Activated T-cell treated with anti-CD3 and anti-CD28 coated beads for 4 hours (primary cell): ENCODE results near the gene PAPSS2.
"Not testable (repeated sequence)": the region's sequence is repeated elsewhere in the genome, so short reads cannot be mapped to it uniquely, and the experiment has no call there.

ENCODE experiments used
- DNase-seq: peaks from one replicate; pipeline ENCODE4 v3.0.0-alpha.2; 2020

Gene PAPSS2

DNA sequence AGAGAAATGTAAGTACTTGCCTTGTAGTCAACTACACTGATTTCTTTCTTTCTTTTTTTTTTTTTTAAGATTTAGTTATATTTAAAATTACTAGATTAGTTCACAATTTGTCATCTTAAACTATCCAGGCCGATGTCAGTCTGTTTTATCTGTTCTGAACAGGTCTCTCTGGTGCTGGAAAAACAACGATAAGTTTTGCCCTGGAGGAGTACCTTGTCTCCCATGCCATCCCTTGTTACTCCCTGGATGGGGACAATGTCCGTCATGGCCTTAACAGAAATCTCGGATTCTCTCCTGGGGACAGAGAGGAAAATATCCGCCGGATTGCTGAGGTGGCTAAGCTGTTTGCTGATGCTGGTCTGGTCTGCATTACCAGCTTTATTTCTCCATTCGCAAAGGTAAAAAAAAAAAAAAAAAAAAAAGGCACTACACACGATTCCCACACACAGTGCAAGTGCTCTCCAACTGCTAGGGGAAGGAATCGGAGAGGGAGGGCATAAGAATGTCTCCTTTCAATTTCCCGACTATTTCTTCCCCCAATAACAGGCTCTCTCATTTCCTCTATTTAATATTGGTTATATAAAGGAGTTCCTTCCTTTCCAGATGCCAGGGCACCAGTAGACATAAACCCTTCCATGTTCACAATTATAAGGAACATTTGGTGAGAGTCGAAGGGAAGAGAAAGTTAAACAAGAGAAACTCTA lies 53.4 kb downstream of the PAPSS2 start:
- no peak for DNase-seq

DNA sequence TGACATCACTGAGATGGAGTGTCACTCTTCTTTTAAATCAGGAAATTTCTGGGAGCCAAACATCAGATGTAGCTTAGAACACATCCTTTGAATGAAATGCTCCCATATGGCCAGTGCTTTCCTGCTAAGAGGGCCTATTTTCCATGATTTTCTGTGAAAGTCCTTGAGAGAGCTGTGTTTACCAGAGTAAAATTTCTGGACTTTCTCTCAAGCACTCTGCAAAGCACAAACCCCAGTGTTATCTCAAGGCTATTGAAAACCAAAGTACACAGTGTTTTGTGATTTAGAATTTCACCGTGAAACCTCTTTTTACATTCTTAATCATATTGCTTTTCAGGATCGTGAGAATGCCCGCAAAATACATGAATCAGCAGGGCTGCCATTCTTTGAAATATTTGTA lies 54.0 kb downstream of the PAPSS2 start:
- no peak for DNase-seq

DNA sequence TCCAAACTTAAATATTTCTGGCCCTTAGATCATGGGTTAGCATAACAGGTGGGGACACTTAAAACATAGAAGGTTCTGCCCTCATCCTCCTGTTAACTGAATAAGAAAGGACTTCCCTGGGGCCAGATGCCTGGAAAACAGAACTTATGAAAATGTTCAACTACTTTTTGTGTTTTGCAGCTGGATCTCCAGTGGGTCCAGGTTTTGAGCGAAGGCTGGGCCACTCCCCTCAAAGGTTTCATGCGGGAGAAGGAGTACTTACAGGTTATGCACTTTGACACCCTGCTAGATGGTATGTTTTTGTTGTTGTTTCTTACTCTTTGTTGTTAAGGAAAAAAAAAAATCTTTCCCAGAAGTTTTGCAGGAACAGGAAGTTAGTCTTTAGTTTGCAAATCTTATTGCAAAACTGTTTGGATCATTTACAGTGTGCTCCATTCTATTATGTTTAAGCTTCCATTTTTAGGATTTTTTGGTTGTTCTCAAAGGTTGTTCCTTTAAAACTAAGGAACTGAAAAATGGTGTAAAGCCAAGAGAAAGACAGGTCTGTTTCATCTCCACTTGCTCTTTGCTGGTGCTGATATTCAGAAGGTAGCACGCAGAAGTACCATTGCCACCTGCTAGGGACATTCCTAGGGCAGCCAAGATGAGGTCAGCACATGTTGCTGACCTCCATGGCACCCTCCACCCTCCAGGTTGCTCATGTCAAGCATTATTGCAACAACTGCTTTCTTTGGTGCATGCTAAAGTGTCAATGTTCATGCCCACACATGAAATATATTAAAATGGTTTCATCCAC lies 56.1 kb downstream of the PAPSS2 start:
- DNase-seq: no peak

DNA sequence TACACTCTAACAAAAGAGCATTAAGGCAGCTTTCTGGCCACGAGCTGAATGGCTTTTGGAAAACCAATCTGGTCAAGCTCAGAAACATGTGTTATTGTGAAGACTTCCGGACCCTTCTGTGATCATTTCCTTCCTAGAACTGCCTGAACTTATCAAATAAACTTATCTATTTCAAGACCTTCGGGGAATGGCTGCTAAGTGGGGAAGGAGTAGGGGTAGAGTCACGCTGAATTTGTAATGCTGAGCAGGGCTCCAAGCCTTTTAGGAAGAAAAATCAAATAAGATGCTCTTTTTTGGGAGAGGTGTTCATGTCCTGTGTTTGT lies 56.6 kb downstream of the PAPSS2 start:
- DNase-seq: no peak

DNA sequence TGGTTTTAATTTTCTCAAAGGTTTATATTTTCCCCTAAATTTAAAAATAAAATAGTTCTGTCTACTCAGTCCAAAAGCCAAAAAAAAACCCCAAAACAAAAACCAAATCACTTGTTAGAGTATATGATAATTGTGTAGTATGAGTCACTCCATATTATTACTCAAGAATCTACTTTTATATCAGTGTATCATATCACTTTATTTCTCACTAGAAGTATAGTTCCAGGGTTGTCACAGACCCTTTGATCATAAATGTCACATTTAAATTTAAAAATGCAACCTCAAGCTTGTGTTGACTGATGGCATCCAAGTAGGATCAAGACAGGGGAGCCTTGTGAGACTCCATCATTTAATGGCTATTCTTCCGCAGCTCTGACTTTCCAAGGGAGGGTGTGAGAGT lies 61.0 kb downstream of the PAPSS2 start:
- DNase-seq: no peak

DNA sequence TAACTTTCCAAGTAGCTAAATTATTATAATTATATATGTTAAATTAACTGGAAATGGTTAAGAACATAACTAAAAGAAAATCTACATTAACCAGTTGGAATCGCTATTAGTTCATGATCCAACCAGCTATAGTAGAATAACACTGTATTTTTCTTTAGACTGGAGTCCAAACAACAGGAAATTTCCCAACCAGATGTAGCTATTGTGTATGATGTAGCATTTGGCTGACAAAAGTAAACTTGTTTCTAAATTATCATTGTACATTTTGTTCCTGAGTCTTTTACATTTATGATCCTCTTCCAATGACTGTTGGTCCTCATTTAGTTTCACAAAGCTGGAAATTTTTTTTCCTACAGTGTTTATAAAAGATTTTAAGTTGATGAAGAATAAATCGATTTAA lies 62.1 kb downstream of the PAPSS2 start:
- DNase-seq: no peak

DNA sequence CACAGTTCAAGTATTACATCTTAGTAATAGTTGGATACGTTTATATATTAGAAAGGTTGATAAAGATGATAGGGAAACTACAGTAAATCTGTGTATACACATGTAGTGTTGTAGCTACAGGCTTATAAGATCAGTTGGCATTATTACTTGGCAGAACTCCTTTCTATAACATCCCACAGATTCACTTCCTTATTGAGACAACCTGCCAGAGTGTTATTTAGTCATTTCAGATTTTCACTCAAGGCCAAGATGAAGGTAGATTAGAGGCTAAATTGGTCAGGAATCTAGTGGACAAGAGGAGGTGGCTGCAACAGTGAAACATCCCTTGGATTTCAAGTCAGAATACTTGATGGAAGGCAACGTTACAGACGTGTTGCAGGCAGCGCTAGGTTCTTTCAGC lies 63.0 kb downstream of the PAPSS2 start:
- DNase-seq: no peak

DNA sequence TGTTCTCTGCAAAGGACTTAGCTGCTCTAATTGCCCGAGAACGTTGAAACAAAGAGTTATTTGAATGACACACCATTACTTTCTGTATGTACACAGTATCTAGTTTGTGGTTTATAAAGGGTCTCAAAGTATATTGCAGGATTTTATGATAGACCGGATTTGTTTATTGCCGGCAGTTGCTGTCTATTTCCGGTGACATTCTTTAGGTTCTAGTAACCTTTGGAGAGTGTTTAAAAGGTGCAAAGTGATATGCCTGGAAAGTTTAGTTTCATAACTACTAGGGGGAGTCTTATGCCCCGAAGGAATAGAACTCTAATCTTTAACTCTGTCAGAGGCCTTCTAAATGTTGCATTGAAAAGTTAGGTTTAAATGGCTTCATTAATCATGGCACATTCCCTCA lies 63.8 kb downstream of the PAPSS2 start:
- DNase-seq: no peak

DNA sequence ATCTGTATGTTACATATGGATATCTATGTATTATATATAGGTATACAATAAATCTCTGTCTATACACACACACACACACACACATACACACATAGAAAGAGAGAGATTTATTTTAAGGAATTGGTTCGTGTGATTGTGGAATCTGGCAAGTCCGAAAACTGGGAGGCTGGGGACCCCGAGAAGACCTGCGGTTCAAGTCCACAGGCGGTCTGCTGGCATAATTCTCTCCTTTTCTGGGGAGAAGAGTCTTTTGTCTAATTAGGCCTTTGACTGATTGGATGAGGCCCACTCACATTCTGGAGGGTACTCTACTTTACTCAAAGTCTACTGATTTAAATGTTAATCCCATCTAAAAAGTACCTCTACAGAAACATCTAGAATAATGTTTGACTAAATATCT lies 65.1 kb downstream of the PAPSS2 start:
- DNase-seq: no peak

DNA sequence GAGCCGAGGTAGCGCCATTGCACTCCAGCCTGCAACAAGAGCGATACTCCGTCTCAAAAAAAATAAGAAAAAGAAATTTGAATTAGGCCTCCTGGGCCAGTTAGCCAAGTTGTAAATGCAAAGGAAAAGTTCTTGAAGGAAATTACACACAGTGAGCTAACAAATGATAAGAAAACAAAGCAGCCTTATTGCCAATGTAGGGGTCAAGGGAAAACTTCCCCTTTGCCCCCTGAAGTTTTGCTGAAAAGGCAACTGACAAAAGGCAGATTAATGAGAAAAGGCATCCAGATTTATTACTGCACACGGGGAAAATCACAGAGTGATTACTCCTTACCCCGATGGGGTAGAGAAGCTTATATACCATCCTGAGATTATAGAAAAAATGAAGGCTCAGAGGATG lies 70.3 kb downstream of the PAPSS2 start:
- DNase-seq: no peak

DNA sequence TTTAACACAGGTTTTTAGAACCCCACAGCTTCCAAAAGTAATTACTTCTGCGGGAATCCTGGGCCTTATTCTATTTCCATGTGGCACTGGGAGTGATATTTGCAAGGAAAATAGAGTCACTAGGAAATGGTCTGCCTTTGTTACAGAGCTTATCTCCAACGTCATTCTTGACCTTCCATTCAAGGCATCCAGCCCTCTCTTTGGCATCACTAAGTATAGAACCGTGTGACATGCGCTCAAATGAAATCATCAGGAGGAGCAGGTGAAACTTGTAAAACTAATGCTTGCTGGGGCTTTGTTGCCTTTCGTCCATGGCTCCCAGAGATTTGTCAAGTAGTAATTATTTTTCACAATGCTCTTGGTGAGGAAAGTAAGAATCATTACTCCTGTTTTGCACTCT lies 73.4 kb downstream of the PAPSS2 start:
- DNase-seq: no peak

DNA sequence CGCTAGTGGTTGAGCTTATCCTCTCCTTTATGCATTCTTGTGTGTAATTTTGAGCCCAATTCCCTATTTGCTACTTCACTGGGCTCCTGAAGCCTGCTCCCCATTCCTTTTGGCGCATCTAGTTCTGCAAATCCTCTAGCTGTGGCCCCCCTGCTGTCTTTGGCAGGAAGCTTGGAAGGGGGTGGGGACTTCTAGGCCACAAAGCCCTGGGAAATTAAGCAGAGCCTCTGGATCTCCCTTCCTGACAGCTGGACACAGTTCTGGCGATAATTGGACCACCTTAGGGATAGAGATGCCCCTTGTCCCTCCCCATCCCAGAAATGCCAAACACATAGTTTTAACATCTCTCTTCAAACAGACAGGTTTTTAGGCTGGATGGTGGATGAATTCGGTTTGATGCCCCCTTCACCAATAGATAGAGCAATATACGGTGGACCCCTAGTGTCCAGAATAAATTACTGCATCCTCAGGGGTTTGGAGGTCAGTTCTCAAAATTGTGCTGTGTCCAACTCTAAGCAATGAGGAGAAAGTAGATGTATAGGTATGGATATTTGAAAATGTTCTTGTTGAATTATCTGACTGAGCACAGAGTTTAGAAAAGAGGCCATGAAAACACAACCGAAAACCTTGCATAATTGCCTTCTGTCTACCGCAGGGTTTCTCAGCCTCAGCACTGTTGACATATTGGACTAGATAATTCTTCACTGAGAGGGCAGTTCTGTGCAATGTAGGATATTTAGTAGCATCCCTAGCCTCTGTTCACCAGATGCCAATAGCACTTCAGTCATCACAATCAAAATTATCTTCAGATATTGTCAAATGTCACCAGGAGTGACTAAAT lies 75.5 kb downstream of the PAPSS2 start:
- no peak for DNase-seq

DNA sequence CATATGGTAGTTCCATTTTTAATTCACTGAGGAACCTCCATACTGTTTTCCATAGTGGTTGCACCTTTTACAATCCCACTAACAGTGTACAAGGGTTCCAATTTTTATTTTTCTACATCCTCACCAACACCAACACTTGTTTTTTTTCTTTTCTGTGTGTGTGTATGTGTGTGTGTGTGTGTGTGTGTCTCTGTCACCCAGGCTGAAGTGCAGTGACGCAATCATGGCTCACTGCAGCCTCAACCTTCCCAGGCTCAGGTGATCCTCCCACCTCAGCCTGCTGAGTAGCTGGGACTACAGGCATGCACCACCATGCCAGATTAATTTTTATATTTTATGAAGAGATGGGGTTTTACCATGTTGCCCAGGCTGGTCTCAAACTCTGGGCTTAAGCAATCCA lies 78.6 kb downstream of the PAPSS2 start:
- not testable (repeated sequence) for DNase-seq

DNA sequence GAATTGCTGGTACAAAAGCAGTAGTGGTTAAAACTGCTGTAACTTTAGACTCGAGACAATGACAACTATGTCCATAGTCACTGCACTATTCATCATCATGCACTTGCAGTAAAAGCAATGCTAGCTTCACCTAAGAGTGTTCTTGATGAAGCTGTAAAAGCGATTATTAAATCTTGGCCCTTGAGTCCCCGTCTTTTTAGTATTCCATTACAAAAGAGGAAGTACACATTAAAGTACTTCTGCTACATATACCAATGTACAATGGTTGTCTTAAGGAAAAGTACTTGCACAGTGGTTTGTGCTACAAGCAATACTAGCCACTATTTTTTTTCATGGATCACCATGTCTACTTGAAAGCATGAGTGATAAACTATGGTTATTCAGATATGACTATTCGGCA lies 80.0 kb downstream of the PAPSS2 start:
- DNase-seq: no peak

DNA sequence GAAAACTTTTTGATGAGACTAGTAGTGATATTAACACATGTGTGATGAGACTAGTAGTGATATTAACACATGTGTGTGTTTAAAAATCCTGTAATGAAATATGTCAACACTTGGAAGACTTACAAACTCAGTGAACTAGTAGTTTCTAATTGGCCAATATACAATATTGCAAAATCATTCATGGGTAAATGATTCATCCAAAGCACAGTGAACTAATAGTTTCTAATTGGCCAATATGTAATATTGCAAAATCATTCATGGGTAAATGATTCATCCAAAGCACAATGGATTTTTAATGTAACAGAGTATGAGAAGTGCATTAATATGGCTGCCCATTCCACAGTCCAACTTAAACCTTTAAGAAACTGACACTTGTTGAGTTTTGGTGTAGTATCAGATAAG lies 80.6 kb downstream of the PAPSS2 start:
- no peak for DNase-seq

DNA sequence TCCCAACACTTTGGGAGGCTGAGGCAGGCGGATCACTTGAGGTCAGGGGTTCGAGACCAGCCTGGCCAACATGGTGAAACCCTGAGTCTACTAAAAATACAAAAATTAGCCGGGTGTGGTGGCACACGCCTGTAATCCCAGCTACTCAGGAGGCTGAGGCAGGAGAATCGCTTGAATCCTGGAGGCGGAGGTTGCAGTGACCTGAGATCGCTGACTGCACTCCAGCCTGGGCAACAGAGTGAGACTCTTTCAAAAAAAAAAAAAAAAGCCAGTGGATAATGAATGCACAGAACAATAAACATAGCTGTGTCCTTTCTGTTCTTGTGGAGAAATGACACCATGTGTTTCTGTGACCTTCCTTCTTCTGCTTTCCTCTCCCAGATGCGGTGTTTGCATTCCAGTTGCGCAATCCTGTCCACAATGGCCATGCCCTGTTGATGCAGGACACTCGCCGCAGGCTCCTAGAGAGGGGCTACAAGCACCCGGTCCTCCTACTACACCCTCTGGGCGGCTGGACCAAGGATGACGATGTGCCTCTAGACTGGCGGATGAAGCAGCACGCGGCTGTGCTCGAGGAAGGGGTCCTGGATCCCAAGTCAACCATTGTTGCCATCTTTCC lies 83.4 kb downstream of the PAPSS2 start:
- DNase-seq: not testable (repeated sequence)

DNA sequence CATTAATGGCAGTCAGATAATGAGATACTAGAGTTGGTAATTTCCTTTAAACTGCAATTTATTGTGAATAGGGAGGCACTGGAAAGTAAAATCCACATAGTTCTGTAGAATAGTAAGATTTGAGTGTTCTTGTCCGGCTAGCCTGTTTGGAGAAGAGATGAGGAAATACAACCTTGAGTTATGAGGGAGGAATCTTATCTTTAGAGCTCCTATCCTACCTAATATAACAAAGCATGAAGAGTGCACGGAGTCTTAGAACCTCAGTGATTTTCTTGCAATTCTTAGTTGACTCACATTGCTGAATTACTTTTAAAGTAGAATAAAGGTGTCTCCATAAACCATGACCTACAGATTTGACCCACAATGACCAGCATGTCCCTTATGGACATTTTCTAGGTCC lies 84.9 kb downstream of the PAPSS2 start:
- DNase-seq: no peak

DNA sequence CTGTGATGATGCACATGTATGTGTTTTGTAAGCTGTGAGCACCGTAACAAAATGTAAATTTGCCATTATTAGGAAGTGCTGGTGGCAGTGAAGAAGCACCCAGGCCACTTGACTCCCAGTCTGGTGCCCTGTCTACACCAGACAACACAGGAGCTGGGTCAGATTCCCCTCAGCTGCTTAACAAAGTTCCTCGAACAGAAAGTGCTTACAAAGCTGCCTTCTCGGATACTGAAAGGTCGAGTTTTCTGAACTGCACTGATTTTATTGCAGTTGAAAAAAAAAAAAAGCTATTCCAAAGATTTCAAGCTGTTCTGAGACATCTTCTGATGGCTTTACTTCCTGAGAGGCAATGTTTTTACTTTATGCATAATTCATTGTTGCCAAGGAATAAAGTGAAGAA lies 87.2 kb downstream of the PAPSS2 start:
- no peak for DNase-seq

DNA sequence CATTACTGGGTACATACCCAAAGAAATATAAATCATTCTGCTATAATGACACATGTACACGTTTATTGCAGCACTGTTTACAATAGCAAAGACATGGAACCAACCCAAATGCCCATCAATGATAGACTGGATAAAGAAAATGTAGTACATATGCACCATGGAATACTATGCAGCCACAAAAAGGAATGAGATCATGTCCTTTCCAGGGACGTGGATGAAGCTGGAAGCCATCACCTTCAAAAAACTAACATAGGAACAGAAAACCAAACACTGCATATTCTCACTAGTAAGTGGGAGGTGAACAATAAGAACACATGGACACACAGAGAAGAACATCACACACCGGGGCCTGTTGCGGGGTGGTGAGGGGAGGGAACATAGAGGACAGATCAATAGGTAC lies 88.6 kb downstream of the PAPSS2 start:
- DNase-seq: not testable (repeated sequence)

DNA sequence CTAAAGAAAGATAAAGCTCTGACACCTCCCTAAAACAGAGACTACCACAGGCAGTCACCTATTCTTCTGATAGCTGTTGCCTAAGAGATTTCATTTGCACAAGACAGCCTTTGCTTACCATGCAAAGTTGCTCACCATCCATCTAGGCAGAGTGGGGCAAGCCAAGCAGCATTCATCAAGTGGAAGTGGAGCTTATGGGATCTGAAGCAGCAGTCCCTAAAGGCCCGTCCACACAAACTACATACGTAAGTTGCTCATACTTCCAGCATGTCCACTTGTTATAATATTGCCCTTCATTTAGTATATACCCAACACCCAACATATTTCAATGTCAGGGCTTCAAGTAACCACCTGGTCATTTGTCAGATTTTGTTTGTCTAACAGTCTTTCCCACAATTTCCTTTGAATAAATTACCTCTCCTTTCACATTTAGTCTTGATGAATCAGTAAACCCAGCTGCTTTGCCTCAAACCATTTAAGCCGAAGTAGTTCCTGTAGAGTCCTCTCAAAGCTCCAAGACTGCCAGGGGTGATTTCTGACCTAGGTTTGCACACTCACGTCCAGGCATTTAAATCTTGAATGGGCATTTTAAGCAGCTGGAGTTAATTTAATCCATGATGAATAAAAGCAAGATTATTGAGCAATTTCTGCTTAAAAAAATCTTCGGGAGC lies 90.5 kb downstream of the PAPSS2 start:
- no peak for DNase-seq

DNA sequence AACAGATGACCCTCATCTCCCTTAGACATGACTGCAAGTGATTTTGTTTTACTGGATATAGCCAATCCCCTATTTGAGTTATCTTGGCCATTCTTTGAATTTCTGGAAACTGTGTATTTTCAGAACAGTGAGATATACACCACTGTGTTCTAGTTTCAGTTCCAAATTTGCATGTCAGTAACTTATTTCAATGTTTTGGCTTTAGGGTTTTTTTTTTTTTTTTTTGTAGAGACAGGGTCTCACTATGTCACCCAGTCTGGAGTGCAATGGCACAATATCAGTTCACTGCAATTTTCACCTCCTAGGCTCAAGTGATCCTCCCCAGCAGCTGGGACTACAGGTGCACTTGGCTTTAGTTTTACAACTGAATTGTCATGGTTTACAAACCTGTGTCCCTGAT lies 91.1 kb downstream of the PAPSS2 start:
- no peak for DNase-seq

DNA sequence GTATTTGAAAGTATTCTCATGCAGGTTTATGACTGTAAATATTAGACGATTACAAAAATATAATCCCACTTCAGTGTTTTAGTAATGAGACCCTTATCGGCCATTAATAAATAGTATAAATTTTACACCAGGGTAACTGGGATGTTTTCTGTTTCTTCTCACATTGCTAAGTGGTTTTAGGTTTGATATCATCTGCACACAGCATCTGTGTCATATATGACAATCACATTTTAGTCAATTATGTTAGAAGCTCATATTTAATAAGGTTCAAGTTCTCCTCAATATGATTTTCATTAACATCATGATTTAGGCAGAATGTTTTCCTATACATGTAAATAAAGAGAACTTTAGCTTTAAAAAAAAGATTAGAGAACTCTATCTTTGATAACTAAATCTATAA lies 91.6 kb downstream of the PAPSS2 start:
- DNase-seq: no peak

DNA sequence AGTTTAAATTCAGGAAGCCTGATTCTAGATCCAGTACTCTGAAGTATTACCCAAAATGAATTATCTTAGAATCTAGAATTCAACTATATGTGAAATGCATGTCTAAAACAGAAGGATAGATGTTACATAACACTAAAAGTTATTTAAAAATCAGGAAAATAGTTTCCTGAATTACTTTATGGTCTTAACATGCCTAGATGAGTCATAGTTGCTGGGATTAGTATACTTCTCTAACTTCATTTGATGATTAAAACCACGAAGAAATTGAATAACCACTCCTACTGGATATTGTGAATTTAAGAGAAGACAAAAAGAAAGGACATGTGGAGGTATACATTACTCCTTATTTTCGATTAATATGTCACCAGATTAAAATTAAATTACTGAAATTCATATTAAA lies 92.9 kb downstream of the PAPSS2 start:
- no peak for DNase-seq
